Tibial nerve (tissue), 4 donors: ENCODE measurements around the gene CTAGE9.

Experiments
- CTCF ChIP-seq, 5 experiments: fragments of 200-600 bp in 3 of 5; fragments of 450-650 bp in 2 of 5; sonication (generic) in 3 of 5; IDR thresholded peaks; one replicate each; pipeline ENCODE4 v1.5.1; 2016 to 2019; ENCODE audit warnings: antibody characterized with exemption in 5 of 5, mild to moderate bottlenecking in 3 of 5, moderate library complexity in 2 of 5
- EP300 ChIP-seq, 2 donors: sonication (generic); formaldehyde crosslinking; IDR thresholded peaks; one replicate each; pipeline ENCODE4 v1.6.1; 2017; ENCODE audit warnings: antibody characterized with exemption in 2 of 2, mild to moderate bottlenecking in 1 of 2
- POLR2A ChIP-seq, 2 donors: fragments of 450-650 bp; IDR thresholded peaks; one replicate each; pipeline ENCODE4 v1.6.1; 2017; ENCODE audit warnings: antibody characterized with exemption in 2 of 2, mild to moderate bottlenecking in 2 of 2, moderate library complexity in 2 of 2

GRCh38 chr6:131660195-131660594 is 50.6 kb downstream of the CTAGE9 start:
- TF ChIP-seq CTCF (IDR thresholded peaks at IDR 0.05) (no peak), POLR2A (IDR thresholded peaks at IDR 0.05) (no peak), EP300 (IDR thresholded peaks at IDR 0.05) (no peak)
